ENCODE data around the gene NFIA.

Gene NFIA

DNA sequence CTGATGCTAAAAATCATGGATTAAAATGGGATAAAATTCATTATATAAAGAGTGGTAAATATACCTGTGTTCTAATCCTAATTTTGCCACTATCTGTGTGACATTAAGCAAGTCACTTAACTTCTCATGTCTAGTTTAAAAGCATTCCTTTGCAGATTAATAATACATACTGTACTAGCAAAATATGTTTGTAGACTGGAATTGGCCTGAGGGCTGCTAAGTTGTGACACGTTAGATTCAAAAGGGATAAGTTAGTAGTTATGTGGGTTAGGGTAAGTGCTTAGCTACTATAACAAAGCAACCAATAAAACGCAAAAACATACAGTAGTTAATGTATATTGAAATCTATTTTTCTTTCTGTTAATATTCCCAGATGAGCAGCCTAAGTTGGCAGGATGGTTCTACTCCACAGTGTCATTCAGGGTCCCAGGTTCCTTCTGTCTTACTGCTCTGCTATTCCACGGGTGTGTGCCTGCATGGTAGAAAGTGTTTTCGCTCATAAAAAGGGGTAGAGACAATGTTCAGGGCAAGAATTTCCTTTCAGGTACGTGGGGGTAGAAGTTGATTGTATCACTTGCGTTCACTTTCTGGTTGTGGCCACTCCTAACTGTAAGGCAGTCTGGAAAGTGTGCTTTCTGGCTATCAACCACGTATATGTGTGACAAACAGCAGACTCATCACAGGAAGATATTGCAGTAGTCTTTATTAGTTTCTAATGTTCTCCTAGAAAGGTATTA lies 239.8 kb downstream of the NFIA start:
- in situ Hi-C loops (cut with HindIII; ENCODE audit: low sequenced_read_pairs): no loop called here

GRCh38 chr1:61322769-61323168 lies 240.4 kb downstream of the NFIA start:
- in situ Hi-C loops (cut with HindIII; ENCODE audit: low sequenced_read_pairs): no loop called here

DNA sequence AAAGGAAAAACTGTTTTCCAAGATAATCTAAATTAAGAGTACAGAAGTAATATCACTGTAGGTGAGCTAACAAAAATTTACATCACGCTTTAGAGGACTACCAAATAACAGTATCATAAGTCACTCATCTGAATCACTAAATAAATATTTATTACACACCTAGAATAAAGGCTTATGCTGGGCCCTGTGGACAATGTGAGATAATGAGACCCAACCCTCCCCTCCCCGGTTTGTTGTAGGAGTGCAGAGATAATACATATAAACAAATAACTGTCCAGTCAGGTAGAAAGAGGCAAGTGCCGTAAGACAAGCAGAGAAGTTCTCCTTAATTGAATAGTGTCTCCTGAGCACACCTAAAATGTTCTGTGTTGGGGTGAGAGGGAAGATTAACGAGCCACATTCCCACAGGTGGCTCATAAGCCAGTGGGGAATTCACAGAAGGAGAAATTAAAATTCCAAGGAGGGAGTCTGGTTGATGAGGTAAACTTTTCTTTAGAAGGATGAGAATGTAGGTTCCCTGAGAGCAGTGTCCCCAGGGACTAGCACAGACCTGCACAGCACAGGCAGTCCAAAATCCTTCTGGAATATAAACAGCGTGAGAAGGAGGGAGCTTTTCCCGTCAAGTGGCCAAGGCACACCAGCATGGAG lies 241.4 kb downstream of the NFIA start:
- in situ Hi-C loops (cut with HindIII; ENCODE audit: low sequenced_read_pairs): no loop called here

DNA sequence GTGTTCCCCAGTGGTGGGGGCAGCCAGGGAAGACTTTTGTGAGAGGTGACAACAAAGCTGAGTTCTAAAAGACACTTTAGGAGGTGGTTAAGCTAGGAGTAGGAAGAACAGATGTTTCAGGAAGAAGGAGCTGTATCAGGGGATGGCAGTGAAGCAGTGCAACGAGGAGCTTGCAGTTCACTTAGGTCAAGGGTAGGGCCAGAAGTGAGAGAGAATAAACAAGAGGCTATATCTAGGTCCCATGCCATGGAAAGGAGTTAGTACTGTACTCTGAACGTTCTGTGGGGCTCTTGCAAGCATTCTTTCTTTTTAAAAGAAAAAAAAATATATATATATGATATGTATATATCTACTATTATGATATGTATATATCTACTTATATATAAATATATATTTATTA lies 244.4 kb downstream of the NFIA start:
- in situ Hi-C loops (cut with HindIII; ENCODE audit: low sequenced_read_pairs): no loop called here

- in situ Hi-C loops (cut with HindIII; ENCODE audit: low sequenced_read_pairs): no loop called here
Measured at GRCh38 chr1:61327436-61327835, 245.1 kb downstream of the NFIA start.

DNA sequence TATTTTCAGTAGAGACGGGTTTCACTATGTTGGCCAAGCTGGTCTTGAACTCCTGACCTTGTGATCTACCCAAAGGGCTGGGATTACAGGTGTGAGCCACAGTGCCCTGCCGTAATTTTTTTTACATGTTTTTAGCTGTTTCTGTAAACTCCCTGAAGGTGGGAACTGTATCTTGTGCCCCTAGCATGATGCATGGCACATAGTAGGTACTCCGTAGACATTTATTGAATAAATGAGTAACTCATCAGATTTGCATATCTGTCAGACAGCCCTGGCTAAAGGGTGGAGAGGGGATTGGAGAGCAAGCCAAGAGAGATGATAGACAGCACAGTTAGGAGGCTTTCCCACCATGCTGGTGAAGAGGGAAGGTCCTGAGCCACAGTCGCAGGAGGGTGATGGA lies 247.2 kb downstream of the NFIA start:
- in situ Hi-C loops (cut with HindIII; ENCODE audit: low sequenced_read_pairs): no loop called here

GRCh38 chr1:61330018-61330417 lies 247.7 kb downstream of the NFIA start:
- in situ Hi-C loops (cut with HindIII; ENCODE audit: low sequenced_read_pairs): no loop called here

DNA sequence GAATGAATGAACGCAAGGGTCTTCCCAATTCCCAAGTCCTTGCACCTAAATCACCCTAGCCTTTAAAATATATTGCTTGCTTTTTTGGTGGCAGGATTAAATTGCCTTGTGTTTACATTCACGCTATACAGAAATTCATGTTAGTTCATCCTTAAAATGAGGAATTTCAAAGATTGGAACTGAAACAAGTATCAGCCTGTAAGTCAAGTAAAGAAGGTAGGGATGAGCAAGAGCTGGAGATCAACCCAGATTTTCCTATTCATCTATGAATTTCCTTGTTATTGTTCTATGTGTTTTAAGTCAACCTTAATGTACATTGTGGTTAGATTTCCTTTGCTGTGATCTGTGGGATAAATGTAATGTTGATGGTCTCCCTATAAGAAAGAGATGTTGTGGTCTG lies 248.2 kb downstream of the NFIA start:
- in situ Hi-C loops (cut with HindIII; ENCODE audit: low sequenced_read_pairs): no loop called here

DNA sequence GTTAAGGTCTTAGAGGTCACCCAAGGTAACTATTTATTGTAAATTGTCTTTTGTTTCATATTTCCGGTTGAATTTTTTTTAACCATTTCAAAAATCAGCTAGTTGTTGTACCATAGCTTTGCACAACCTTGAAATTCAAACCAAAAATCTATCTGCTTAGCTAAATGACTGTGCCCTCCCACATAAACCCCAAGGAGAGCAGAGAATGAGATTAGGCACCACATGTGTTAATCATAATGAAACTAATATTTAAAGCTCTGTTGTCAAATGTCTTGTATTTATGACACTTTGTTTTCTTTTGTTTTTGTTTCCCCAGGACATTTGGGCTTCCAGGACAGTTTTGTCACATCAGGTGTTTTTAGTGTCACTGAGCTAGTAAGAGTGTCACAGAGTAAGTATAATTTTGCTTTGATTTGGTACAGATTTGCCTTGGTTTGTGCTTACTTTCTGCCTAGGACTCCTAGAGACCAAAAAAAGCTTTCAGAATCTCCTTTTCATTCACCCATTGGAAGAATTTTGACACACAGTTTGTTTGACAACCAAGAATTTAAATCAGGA lies 249.9 kb downstream of the NFIA start:
- in situ Hi-C loops (cut with HindIII; ENCODE audit: low sequenced_read_pairs): no loop called here

GRCh38 chr1:61332796-61333195 lies 250.4 kb downstream of the NFIA start:
- in situ Hi-C loops (cut with HindIII; ENCODE audit: low sequenced_read_pairs): no loop called here

DNA sequence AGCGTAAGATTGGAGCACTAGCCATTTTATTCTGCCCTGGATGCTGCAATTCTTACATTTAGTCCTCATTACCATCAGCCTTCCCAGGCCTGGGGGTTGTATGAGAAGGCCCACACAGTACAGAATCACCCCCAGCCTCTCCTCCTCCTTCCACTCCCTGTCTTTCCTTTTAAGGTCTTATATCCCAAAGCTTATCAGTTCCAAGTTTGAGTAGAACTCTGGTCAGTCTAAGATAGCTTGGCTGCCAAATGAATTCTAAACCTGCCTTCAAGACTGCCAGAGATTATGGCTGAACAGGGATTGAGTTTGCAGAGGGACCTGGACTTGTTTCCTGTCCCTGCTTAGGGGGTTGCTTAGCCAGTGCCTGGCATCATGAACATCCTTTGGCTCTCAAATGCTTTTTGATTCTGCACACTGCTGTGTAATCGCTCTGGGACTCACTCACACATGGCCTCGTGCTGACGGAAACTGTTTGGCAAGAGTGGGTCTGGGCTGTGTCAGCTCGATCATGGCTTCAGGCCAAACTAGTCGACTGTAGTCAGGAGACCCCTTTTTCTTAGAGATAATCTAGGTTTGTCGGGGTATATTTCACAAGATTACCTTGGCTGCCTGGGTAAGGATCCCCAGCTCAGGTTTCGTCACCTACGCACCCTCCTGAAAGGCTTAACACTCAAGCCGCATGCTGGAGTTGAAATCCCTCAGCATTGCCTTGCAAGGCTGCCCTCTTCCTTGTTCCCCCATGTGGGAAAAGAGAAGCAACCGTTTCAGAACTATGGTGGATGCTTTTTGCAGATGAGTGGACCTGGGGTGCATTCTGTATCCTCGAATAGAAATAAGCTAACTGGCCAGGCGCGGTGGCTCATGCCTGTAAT lies 252.6 kb downstream of the NFIA start:
- in situ Hi-C loops (cut with HindIII; ENCODE audit: low sequenced_read_pairs): no loop called here

- in situ Hi-C loops (cut with HindIII; ENCODE audit: low sequenced_read_pairs): no loop called here
Measured at GRCh38 chr1:61337037-61337436, 254.7 kb downstream of the NFIA start.

- in situ Hi-C loops (cut with HindIII; ENCODE audit: low sequenced_read_pairs): no loop called here
Measured at GRCh38 chr1:61337441-61337951, 255.1 kb downstream of the NFIA start.

DNA sequence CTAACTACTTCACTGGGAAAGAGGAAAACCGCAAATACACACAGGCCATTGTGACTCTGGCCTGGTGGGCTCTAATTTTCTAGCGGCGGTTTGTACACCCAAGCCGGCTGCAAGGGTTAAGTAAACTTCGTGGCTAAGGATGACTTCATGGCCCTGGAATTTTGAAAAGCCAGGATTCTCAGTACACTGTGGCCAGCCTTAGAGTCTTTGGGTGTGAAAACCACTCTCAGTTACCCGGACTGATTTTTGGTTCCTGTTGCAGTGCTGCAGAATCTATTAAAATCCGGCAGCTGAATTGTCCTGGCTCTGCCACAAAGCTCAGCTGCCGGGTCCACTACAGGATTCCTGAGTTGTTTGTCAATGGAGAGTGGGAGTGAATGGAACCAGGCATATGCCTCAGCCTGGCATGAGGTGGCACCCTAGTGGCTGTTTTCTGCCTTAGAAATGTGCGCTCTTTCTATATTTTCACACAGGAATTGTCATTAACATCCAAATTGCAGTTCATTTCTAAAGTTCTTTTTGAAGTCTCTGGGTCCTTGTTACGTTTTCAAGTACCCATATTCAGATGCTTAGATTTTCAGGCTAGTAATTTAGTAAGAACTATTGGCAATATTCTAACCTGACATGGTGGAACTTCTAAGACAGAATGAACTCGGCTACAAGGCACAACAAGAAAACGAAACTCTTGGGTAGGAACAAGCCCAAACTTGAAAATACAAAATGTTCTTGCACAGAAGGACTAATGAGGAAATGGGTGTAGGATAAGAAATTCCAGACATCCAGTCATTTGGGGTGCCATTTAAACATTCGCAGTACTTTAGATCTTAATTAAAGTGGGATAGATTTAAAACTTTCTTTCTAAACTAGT lies 255.9 kb downstream of the NFIA start:
- in situ Hi-C loops (cut with HindIII; ENCODE audit: low sequenced_read_pairs): no loop called here

GRCh38 chr1:61338899-61339298 lies 256.5 kb downstream of the NFIA start:
- in situ Hi-C loops (cut with HindIII; ENCODE audit: low sequenced_read_pairs): no loop called here

DNA sequence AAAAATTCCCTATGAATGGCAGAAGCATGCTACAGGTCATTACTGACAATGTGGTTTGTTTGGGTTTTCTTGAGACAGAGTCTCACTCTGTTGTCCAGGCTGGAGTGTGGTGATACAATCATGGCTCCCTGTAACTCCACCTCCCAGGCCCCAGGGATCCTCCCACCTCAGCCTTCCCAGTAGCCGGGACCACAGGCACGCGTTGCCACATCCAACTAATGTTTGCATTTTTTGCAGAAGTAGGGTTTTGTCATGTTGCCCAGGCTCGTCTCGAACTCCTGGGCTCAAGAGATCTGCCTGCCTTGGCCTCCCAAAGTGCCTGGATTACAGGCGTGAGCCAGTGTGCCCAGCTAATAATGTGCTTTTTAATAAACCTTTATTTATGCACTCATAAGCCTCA lies 259.1 kb downstream of the NFIA start:
- in situ Hi-C loops (cut with HindIII; ENCODE audit: low sequenced_read_pairs): no loop called here

GRCh38 chr1:61343734-61344420 lies 261.5 kb downstream of the NFIA start:
- in situ Hi-C loops (cut with HindIII; ENCODE audit: low sequenced_read_pairs): no loop called here

DNA sequence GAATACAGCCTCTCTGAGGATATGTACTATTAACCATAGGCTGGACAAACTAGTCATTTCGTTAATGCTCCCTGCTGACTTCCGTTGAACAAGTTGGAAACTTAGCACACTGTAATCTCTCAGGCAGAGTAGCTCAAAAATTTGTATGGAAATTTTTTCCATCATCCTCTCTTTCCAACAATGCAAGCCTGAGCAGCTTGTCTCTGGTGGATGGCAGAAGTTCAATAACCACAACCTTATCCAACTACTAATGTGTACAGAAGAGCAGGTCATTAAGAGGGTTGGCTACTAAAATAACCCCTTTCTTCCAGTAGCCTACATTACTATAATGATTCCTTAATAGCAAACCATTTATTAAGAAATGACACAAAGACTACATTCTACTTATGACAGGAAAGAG lies 262.3 kb downstream of the NFIA start:
- in situ Hi-C loops (cut with HindIII; ENCODE audit: low sequenced_read_pairs): no loop called here

DNA sequence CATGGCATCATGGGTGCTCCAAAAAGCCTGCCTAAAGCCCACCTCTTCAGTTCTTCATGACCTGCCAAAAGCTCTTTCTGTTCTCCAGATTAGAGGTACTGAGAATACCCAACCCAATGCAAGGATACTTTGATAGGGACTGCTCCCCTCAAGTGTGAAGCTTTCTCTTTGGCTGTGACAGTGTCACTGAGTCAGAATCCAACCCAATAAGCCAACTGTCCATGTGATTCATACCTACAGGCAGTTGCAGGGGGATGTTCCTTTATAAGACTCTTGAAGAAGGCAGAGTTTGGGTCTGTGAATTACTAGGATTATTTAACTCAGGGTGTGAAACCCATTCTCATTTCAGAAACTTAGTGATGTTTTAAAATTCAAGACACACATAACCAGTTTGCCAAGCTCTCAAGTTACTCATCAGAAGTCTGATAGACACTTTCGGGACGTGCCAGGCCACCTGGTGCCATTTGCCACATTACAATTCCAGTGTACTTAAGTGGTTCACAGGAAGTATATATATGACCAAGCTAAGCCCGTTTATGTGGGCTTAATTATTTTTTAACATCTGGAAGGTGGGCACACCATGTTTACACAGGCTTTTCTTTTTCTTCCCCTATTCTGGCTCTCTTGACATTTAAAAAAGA lies 265.8 kb downstream of the NFIA start:
- in situ Hi-C loops (cut with HindIII; ENCODE audit: low sequenced_read_pairs): no loop called here
